GM21360 (cell line): Measurements from ENCODE around the gene CSNK1A1L.
"Not testable (repeated sequence)": the region's sequence is repeated elsewhere in the genome, so short reads cannot be mapped to it uniquely, and the experiment has no call there.

ENCODE experiments used
- ATAC-seq: cut with Tn5 transposase; IDR thresholded peaks from one replicate; pipeline ENCODE4 v1.9.1; 2021; ENCODE audit warnings: mild to moderate bottlenecking, moderate library complexity; ENCODE audit not compliant: unreplicated experiment

The CSNK1A1L gene

GRCh38 chr13:37065890-37066526 lies 39.5 kb downstream of the CSNK1A1L start:
- no peak for ATAC-seq

DNA sequence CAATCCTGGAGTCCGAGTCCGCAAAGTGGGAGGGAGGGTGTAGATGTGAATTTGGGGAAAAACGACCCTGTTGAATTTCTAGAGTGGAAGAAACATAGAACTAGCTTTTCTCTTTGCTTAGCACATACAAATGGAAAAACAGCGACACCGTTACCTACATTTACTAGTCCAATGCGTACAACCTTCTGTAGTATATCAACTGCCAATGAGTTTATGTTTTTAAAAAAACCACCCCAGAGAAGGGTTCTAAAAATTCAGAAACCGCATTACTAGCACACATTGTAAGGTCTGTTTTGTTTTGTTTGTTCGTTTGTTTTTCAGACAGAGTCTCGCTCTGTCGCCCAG lies 45.6 kb downstream of the CSNK1A1L start:
- no peak for ATAC-seq

GRCh38 chr13:37058910-37059847 lies 46.3 kb downstream of the CSNK1A1L start, which contains the start of gene SUPT20H:
Gene SUPT20H, minus strand, starts transcription at chr13:37059688. Its CDS starts 8,198 bp downstream, at chr13:37051490.
- ATAC-seq = peak; percentile 99

DNA sequence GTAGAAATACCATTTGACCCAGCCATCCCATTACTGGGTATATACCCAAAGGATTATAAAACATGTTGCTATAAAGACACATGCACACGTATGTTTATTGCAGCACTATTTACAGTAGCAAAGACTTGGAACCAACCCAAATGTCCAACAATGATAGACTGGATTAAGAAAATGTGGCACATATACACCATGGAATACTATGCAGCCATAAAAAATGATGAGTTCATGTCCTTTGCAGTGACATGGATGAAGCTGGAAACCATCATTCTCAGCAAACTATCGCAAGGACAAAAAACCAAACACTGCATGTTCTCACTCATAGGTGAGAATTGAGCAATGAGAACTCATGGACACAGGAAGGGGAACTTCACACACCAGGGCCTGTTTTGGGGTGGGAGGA lies 49.2 kb downstream of the CSNK1A1L start:
- not testable (repeated sequence) for ATAC-seq
